PFSK-1 (cell line): ENCODE results near the gene TMEM273.

Source experiments
- FOXP2 ChIP-seq: optimal IDR thresholded peaks from 2 replicates; pipeline ENCODE3; 2011; ENCODE audit warnings: borderline replicate concordance, control low read depth, inconsistent platforms; ENCODE audit not compliant: insufficient read depth; ENCODE audit errors: extremely low read length, extremely low read depth
- POLR2AphosphoS5 ChIP-seq: IDR thresholded peaks from 2 replicates; pipeline ENCODE4 v1.6.1; 2012; ENCODE audit warnings: low read depth, mild to moderate bottlenecking, control low read depth, low read length, moderate library complexity
- REST ChIP-seq, 2 experiments: IDR thresholded peaks; 2 replicates each; pipeline versions ENCODE4 v1.6.1 to v1.8.0; 2011 to 2012; ENCODE audit warnings: low read depth in 2 of 2, low read length in 2 of 2, control low read depth in 1 of 2, inconsistent platforms in 1 of 2, mild to moderate bottlenecking in 1 of 2, moderate library complexity in 1 of 2; ENCODE audit not compliant: insufficient read depth in 1 of 2
- SIN3A ChIP-seq: IDR thresholded peaks from 2 replicates; pipeline ENCODE4 v1.6.1; 2012; ENCODE audit warnings: mild to moderate bottlenecking, low read length, moderate library complexity, borderline replicate concordance; ENCODE audit not compliant: insufficient read depth
- TAF1 ChIP-seq: IDR thresholded peaks from 2 replicates; pipeline ENCODE4 v1.6.1; 2012; ENCODE audit warnings: low read length, control low read depth, borderline replicate concordance; ENCODE audit not compliant: insufficient read depth

GRCh38 chr10:49217645-49218044 is 29.5 kb upstream of the TMEM273 start:
- no peak for TF ChIP-seq TAF1
- TF ChIP-seq POLR2AphosphoS5: no peak
- no peak for TF ChIP-seq FOXP2
- TF ChIP-seq REST (IDR thresholded peaks at IDR 0.05; ENCODE audit: insufficient read depth in 1 of 2, low read depth in 2 of 2, low read length in 2 of 2): no peak
- no peak for TF ChIP-seq SIN3A
